Memory B cell (primary cell): ENCODE data around the gene SEMA3E.

Source experiments
- ATAC-seq: fragments of 150-1000 bp; cut with Tn5 transposase; 2 replicates; pipeline ENCODE4 v1.10.0; 2021; ENCODE audit warnings: low read depth, mild to moderate bottlenecking, moderate library complexity
- DNase-seq, 2 donors: peaks; one replicate each; pipeline ENCODE4 v3.0.0; 2022; ENCODE audit warnings: low spot score in 2 of 2
- H3K27ac Mint-ChIP-seq: one replicate; pipeline ENCODE4 v1.8.0; 2022; ENCODE audit warnings: mild to moderate bottlenecking, moderate library complexity, mixed read lengths
- H3K27me3 Mint-ChIP-seq: one replicate; pipeline ENCODE4 v1.8.0; 2022; ENCODE audit warnings: mixed read lengths
- H3K36me3 Mint-ChIP-seq: one replicate; pipeline ENCODE4 v1.8.0; 2022; ENCODE audit warnings: mild to moderate bottlenecking, mixed read lengths
- H3K4me1 Mint-ChIP-seq: one replicate; pipeline ENCODE4 v1.8.0; 2022; ENCODE audit warnings: mixed read lengths
- H3K4me3 Mint-ChIP-seq: one replicate; pipeline ENCODE4 v1.8.0; 2022; ENCODE audit warnings: mild to moderate bottlenecking, moderate library complexity, mixed read lengths
- H3K9me3 Mint-ChIP-seq: one replicate; pipeline ENCODE4 v1.8.0; 2022; ENCODE audit warnings: mixed read lengths

SEMA3E gene

DNA sequence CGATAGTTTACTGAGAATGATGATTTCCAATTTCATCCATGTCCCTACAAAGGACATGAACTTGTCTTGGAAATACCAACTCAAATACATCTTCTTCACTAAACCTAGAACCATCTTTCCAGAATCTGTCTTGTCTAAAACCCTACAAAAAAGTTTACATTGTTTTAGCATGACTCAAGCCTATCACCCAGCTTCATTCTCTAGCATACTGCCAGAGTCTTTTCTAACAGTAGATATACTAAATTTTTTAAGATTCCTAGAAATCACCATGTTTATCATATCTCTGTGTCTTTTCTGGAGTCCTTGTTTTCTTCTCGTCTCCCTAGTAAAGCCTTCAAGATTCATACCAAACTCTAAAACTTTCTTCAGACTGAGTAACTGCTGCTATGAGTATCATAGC lies 129.7 kb downstream of the SEMA3E start:
- no peaks in the 10 kb centered on the region for H3K27me3 Mint-ChIP-seq
- no peak overlapping the region for H3K4me3 Mint-ChIP-seq
- no peaks in the 10 kb centered on the region for H3K4me1 Mint-ChIP-seq
- DNase-seq (no peak), ATAC-seq (no peak)
- H3K9me3 Mint-ChIP-seq = peaks cover 7% of the 10 kb centered on the region
- no peaks in the 10 kb centered on the region for H3K36me3 Mint-ChIP-seq
- no peak overlapping the region for H3K27ac Mint-ChIP-seq

DNA sequence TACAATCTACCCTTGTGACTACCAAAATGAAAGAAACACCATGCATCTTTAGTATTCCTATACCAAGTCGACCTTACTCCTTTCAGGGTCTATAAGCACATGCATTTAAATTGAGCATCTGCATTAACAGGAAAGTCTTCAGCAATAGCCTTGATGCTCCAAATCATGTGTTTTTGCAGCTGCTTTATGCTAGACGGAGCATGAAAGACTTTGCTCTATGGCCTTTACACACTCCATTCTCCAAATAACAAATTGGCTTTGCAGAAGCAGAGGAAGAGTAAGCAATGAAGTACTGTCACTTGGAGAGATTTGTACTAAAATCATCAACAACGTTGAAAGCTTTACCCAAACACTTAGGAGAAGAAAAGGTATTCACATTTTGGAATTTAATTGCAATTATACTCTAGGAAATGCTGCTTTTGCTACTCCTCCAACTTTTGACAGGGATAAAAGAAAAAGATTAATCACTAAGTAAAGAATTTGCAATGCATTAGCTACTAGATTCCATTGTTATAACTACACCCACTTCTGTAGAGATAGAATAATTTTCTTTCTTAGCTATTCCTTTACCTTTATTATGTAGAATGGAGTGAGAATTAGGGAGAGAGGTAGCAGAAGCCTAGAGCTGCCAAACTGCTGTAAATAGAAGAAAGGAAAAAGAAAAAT lies 131.8 kb downstream of the SEMA3E start:
- Mint-ChIP-seq H3K4me3 (no peak overlapping the region), H3K9me3 (peaks cover 5% of the 10 kb centered on the region), H3K36me3 (no peaks in the 10 kb centered on the region), H3K27me3 (no peaks in the 10 kb centered on the region), H3K4me1 (no peaks in the 10 kb centered on the region), H3K27ac (no peak overlapping the region)
- ATAC-seq = no peak
- DNase-seq = no peak

DNA sequence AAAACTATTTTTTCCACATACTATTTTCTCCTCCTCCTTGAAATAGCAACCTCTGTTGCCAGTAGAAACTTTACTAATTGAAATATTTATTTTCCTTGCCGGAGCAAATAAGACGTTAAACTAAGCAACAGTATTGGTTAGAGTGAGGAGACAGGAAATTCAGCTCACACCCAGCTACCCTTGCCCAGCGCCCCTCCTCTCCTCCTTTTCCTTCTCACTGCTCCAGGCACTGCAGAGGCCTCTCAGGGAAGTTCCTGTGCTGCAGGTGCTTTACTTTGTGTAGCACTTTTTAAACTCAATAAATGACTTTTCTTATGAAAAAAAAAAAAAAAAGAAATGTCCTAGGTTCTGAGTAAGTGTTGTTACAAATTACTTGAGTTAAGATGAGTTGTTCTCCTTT lies 134.0 kb downstream of the SEMA3E start:
- Mint-ChIP-seq H3K27ac (no peak overlapping the region), H3K36me3 (no peaks in the 10 kb centered on the region), H3K9me3 (peaks cover 5% of the 10 kb centered on the region), H3K27me3 (no peaks in the 10 kb centered on the region), H3K4me1 (no peaks in the 10 kb centered on the region), H3K4me3 (no peak overlapping the region)
- DNase-seq (no peak), ATAC-seq (no peak)

- Mint-ChIP-seq H3K4me3 (no peak overlapping the region), H3K4me1 (no peaks in the 10 kb centered on the region), H3K9me3 (peaks cover 2% of the 10 kb centered on the region), H3K36me3 (no peaks in the 10 kb centered on the region), H3K27me3 (no peaks in the 10 kb centered on the region), H3K27ac (no peak overlapping the region)
- no peak for ATAC-seq
- no peak for DNase-seq
Measured at GRCh38 chr7:83509255-83510021, 139.5 kb downstream of the SEMA3E start.

GRCh38 chr7:83504330-83504729 lies 144.6 kb downstream of the SEMA3E start:
- Mint-ChIP-seq H3K27me3 (no peaks in the 10 kb centered on the region), H3K4me1 (no peaks in the 10 kb centered on the region), H3K4me3 (no peak overlapping the region), H3K36me3 (no peaks in the 10 kb centered on the region), H3K27ac (no peak overlapping the region), H3K9me3 (peaks cover 4% of the 10 kb centered on the region)
- DNase-seq = no peak
- ATAC-seq = no peak

DNA sequence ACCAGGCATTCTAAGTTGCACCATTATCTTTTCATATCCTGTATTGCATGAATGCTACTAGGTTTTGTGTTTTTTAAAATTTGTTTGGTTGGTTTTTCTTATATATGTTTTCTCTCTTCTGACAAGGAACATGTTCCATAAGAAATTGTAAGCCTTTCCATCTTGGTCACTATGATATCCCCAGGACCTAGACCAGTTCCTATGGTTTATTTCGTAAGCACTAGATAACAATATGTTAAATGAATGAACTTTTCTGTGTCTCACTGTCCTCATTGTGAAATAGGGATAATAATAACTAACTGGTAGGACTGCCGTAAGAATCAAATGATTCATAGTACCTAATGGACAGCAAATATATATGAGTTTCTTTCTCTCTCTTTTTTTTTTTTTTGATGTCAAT lies 146.3 kb downstream of the SEMA3E start:
- Mint-ChIP-seq H3K27me3 (no peaks in the 10 kb centered on the region), H3K36me3 (no peaks in the 10 kb centered on the region), H3K4me1 (no peaks in the 10 kb centered on the region), H3K9me3 (peaks cover 4% of the 10 kb centered on the region), H3K4me3 (no peak overlapping the region), H3K27ac (no peak overlapping the region)
- ATAC-seq (no peak), DNase-seq (no peak)

GRCh38 chr7:83494683-83495082 lies 154.3 kb downstream of the SEMA3E start:
- no peaks in the 10 kb centered on the region for H3K4me1 Mint-ChIP-seq
- H3K9me3 Mint-ChIP-seq = peaks cover 2% of the 10 kb centered on the region
- DNase-seq (no peak), ATAC-seq (no peak)
- H3K27me3 Mint-ChIP-seq = no peaks in the 10 kb centered on the region
- no peak overlapping the region for H3K27ac Mint-ChIP-seq
- H3K36me3 Mint-ChIP-seq = no peaks in the 10 kb centered on the region
- H3K4me3 Mint-ChIP-seq = no peak overlapping the region

DNA sequence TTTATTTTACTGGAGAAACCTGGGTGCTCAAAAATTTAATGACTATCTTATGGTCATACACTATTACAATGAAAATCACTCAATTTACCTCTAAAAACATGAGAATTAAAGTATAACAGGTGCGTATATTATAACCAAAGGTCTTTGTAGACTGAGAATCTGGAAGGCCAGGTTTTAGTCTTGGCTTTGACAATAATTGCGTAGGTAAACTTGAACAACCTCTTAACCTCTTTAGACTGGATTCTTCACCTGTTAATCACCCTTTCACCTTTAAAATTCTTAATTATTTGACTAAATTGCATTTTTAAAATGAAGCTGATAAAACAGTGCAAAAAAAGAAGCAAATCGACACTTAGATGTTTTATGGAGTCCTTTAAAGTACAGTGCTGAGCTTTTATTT lies 156.1 kb downstream of the SEMA3E start:
- ATAC-seq = no peak
- H3K36me3 Mint-ChIP-seq = no peaks in the 10 kb centered on the region
- H3K4me3 Mint-ChIP-seq = no peak overlapping the region
- no peak overlapping the region for H3K27ac Mint-ChIP-seq
- no peaks in the 10 kb centered on the region for H3K27me3 Mint-ChIP-seq
- no peak for DNase-seq
- peaks cover 2% of the 10 kb centered on the region for H3K9me3 Mint-ChIP-seq
- no peaks in the 10 kb centered on the region for H3K4me1 Mint-ChIP-seq

DNA sequence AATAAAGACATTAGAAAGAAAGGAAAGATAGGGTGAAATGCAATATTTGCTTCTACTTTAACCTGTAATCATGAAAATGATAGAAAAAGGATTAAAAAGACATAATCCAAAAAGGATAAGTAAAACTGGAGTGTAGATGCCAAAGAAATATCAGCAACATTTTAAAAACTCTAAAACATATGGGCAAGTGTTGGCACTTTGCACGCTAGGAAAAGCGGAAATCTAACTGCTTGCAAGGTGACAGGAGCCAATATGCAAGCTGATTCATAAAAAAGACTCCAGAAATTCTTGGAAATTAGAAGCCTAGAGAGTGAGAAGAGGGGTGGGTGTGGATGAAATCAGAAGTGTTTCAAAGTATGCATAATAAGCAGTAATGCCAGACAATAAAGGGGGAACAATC lies 161.1 kb downstream of the SEMA3E start:
- no peaks in the 10 kb centered on the region for H3K36me3 Mint-ChIP-seq
- no peaks in the 10 kb centered on the region for H3K4me1 Mint-ChIP-seq
- no peaks in the 10 kb centered on the region for H3K27me3 Mint-ChIP-seq
- no peak overlapping the region for H3K4me3 Mint-ChIP-seq
- no peak overlapping the region for H3K27ac Mint-ChIP-seq
- DNase-seq (no peak), ATAC-seq (no peak)
- peaks cover 10% of the 10 kb centered on the region for H3K9me3 Mint-ChIP-seq

GRCh38 chr7:83486957-83487356 lies 162.0 kb downstream of the SEMA3E start:
- peaks cover 12% of the 10 kb centered on the region for H3K9me3 Mint-ChIP-seq
- DNase-seq = no peak

GRCh38 chr7:83486536-83486935 lies 162.4 kb downstream of the SEMA3E start:
- Mint-ChIP-seq H3K4me3 (no peak overlapping the region), H3K4me1 (no peaks in the 10 kb centered on the region), H3K9me3 (peaks cover 12% of the 10 kb centered on the region), H3K36me3 (no peaks in the 10 kb centered on the region), H3K27me3 (no peaks in the 10 kb centered on the region), H3K27ac (no peak overlapping the region)
- DNase-seq (no peak), ATAC-seq (no peak)

More at GRCh38 chr7:83486957-83487356, 162.0 kb downstream of the SEMA3E start:
- no peak for ATAC-seq
- Mint-ChIP-seq H3K36me3 (no peaks in the 10 kb centered on the region), H3K4me1 (no peaks in the 10 kb centered on the region), H3K4me3 (no peak overlapping the region), H3K27ac (no peak overlapping the region), H3K27me3 (no peaks in the 10 kb centered on the region)

GRCh38 chr7:83484826-83485225 lies 164.1 kb downstream of the SEMA3E start:
- Mint-ChIP-seq H3K27ac (no peak overlapping the region), H3K9me3 (peaks cover 10% of the 10 kb centered on the region), H3K27me3 (no peaks in the 10 kb centered on the region), H3K4me1 (no peaks in the 10 kb centered on the region), H3K36me3 (no peaks in the 10 kb centered on the region), H3K4me3 (no peak overlapping the region)
- ATAC-seq (no peak), DNase-seq (no peak)

DNA sequence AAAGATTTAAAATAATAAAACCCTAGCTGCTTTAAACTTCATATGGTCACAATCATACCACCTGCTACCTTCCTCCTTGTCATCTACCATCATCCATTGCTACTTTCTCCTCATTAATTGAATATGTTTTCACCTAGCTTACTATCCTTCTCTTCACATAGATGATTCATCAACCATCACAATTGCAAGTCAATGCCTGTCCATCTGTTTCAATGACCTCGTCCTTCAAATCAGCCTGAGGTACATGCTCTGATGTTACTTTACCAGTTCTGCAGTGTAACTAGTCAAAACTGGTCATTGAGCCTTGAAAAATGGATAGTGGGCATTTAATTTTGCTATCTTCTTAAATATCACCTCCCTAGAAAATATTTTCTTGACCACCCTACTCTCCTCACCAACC lies 164.7 kb downstream of the SEMA3E start:
- no peaks in the 10 kb centered on the region for H3K4me1 Mint-ChIP-seq

DNA sequence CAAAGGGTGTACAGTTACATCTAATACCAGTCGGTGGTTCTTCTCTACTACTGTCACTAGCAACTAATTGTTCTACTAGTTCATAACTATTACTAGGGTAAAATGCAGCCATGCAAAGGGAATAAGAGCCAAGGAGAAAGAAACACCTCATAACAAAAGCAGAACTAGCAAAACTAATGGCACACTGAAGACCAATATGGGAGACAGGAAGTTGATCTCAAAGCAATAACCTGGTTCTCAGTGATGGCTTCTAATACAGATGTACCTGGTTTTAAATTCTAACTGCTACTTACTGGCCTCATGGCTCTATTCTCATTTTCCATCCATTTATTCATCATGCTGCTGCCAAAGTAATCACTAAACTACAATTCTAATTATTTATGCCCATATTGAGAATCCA lies 170.3 kb downstream of the SEMA3E start:
- no peak for DNase-seq
- Mint-ChIP-seq H3K4me1 (no peaks in the 10 kb centered on the region), H3K9me3 (peaks cover 5% of the 10 kb centered on the region), H3K4me3 (no peak overlapping the region), H3K27ac (no peak overlapping the region), H3K36me3 (no peaks in the 10 kb centered on the region), H3K27me3 (no peaks in the 10 kb centered on the region)
- no peak for ATAC-seq

More for the DNA sequence above, 164.7 kb downstream of the SEMA3E start:
- DNase-seq = no peak
- peaks cover 10% of the 10 kb centered on the region for H3K9me3 Mint-ChIP-seq
- no peaks in the 10 kb centered on the region for H3K36me3 Mint-ChIP-seq
- H3K27me3 Mint-ChIP-seq = no peaks in the 10 kb centered on the region
- no peak overlapping the region for H3K4me3 Mint-ChIP-seq
- no peak for ATAC-seq
- H3K27ac Mint-ChIP-seq = no peak overlapping the region
